Trophoblast cell (in vitro differentiated cells and primary cell): Measurements from ENCODE around the gene IL17RA.
"Not testable (repeated sequence)": the region's sequence is repeated elsewhere in the genome, so short reads cannot be mapped to it uniquely, and the experiment has no call there.

Source experiments
- DNase-seq, 2 donors: peaks; one replicate each; pipeline ENCODE4 v3.0.0-alpha.2; 2016
- H2AFZ ChIP-seq: 2 replicates; pipeline ENCODE4 v1.6.1; 2013; ENCODE audit warnings: low read length, moderate library complexity, mild to moderate bottlenecking; ENCODE audit not compliant: insufficient read depth, poor library complexity
- H2AK5ac ChIP-seq: 2 replicates; pipeline ENCODE4 v1.6.1; 2013; ENCODE audit warnings: mild to moderate bottlenecking, low read length
- H2BK120ac ChIP-seq: 2 replicates; pipeline ENCODE4 v1.6.1; 2013; ENCODE audit warnings: low read length, mild to moderate bottlenecking, moderate library complexity; ENCODE audit not compliant: insufficient read depth, poor library complexity
- H2BK12ac ChIP-seq: 2 replicates; pipeline ENCODE4 v1.6.1; 2013; ENCODE audit warnings: mild to moderate bottlenecking, low read length, moderate library complexity
- H2BK5ac ChIP-seq: 2 replicates; pipeline ENCODE4 v1.6.1; 2013; ENCODE audit warnings: low read length, low read depth, moderate library complexity, mild to moderate bottlenecking; ENCODE audit not compliant: poor library complexity
- H3K14ac ChIP-seq: 2 replicates; pipeline ENCODE4 v1.6.1; 2013; ENCODE audit warnings: mild to moderate bottlenecking, low read length
- H3K18ac ChIP-seq: 2 replicates; pipeline ENCODE4 v1.6.1; 2013; ENCODE audit warnings: mild to moderate bottlenecking, low read length
- H3K23ac ChIP-seq: 2 replicates; pipeline ENCODE4 v1.6.1; 2013; ENCODE audit warnings: low read length
- H3K27ac ChIP-seq: 2 replicates; pipeline ENCODE4 v1.5.1; 2013; ENCODE audit warnings: low read depth, mild to moderate bottlenecking, inconsistent platforms, low read length, moderate library complexity
- H3K27me3 ChIP-seq: 2 replicates; pipeline ENCODE4 v1.6.1; 2013; ENCODE audit warnings: inconsistent platforms, mild to moderate bottlenecking, low read length, moderate library complexity; ENCODE audit not compliant: insufficient read depth
- H3K36me3 ChIP-seq, 2 experiments: 1 replicate in 1 of 2; 2 replicates in 1 of 2; pipeline ENCODE4 v1.6.1; 2013; ENCODE audit warnings: low read length in 2 of 2, mild to moderate bottlenecking in 2 of 2, moderate library complexity in 1 of 2; ENCODE audit not compliant: insufficient read depth in 2 of 2, control insufficient read depth in 1 of 2
- H3K4ac ChIP-seq: 2 replicates; pipeline ENCODE4 v1.6.1; 2013; ENCODE audit warnings: low read depth, mild to moderate bottlenecking, low read length, moderate library complexity
- H3K4me1 ChIP-seq, 2 experiments: 1 replicate in 1 of 2; 2 replicates in 1 of 2; pipeline ENCODE4 v1.6.1; 2013; ENCODE audit warnings: low read length in 2 of 2, mild to moderate bottlenecking in 2 of 2, moderate library complexity in 1 of 2; ENCODE audit not compliant: insufficient read depth in 2 of 2, control insufficient read depth in 1 of 2
- H3K4me2 ChIP-seq: 2 replicates; pipeline ENCODE4 v1.6.1; 2013; ENCODE audit warnings: inconsistent platforms, mild to moderate bottlenecking, low read length, moderate library complexity
- H3K4me3 ChIP-seq: 2 replicates; pipeline ENCODE4 v1.5.1; 2013; ENCODE audit warnings: mild to moderate bottlenecking, low read depth, low read length, inconsistent platforms
- H3K79me1 ChIP-seq: one replicate; pipeline ENCODE4 v1.6.1; 2013; ENCODE audit warnings: low read length
- H3K79me2 ChIP-seq: 2 replicates; pipeline ENCODE4 v1.6.1; 2013; ENCODE audit warnings: low read length, mild to moderate bottlenecking; ENCODE audit not compliant: control insufficient read depth, insufficient read depth, poor library complexity
- H3K9ac ChIP-seq: 2 replicates; pipeline ENCODE4 v1.6.1; 2013; ENCODE audit warnings: mild to moderate bottlenecking, low read length
- H3K9me3 ChIP-seq: 2 replicates; pipeline ENCODE4 v1.6.1; 2013; ENCODE audit warnings: low read depth, mild to moderate bottlenecking, control low read depth, inconsistent platforms, low read length; ENCODE audit not compliant: insufficient read depth
- H4K12ac ChIP-seq: 2 replicates; pipeline ENCODE4 v1.6.1; 2013; ENCODE audit warnings: low read depth, mild to moderate bottlenecking, low read length, moderate library complexity
- H4K8ac ChIP-seq: 2 replicates; pipeline ENCODE4 v1.6.1; 2013; ENCODE audit warnings: low read depth, mild to moderate bottlenecking, low read length, moderate library complexity
- H4K91ac ChIP-seq: one replicate; pipeline ENCODE4 v1.6.1; 2013; ENCODE audit warnings: low read depth, mild to moderate bottlenecking, low read length, moderate library complexity
- WGBS: extraction: QIAGEN DNeasy Blood & Tissue Kit; methylation state at CpG from one replicate; pipeline ENCODE4 v1.1.7; 2013; ENCODE audit warnings: missing lambda C conversion rate; ENCODE audit not compliant: insufficient read length, insufficient coverage; ENCODE audit errors: extremely low coverage; 5-methylcytosine and 5-hydroxymethylcytosine counted together

IL17RA gene

GRCh38 chr22:17145021-17145680 lies 60.4 kb downstream of the IL17RA start:
- no peak overlapping the region for H3K4me3 ChIP-seq

GRCh38 chr22:17147458-17147857 lies 62.7 kb downstream of the IL17RA start:
- H3K4me1 ChIP-seq, H3K4me2 ChIP-seq, H2AK5ac ChIP-seq, H4K8ac ChIP-seq, H3K27me3 ChIP-seq, H4K91ac ChIP-seq, H3K79me2 ChIP-seq, H3K9me3 ChIP-seq, H3K27ac ChIP-seq, DNase-seq, H3K18ac ChIP-seq, H3K4ac ChIP-seq, H4K12ac ChIP-seq, H3K9ac ChIP-seq, H2BK120ac ChIP-seq, H2BK5ac ChIP-seq, H2AFZ ChIP-seq, H2BK12ac ChIP-seq, H3K14ac ChIP-seq, H3K79me1 ChIP-seq, H3K23ac ChIP-seq: not testable (repeated sequence)
- H3K36me3 ChIP-seq = peaks cover 6 to 16% of the 10 kb centered on the region in 2 experiments
- peak overlapping the region; percentile 4 for H3K4me3 ChIP-seq
- WGBS = no CpG with 5 or more reads among the region's 30 CpGs

More at GRCh38 chr22:17145021-17145680, 60.4 kb downstream of the IL17RA start:
- no peak overlapping the region for H3K9ac ChIP-seq
- H3K4me2 ChIP-seq = no peak overlapping the region
- H3K18ac ChIP-seq = no peak overlapping the region
- H4K91ac ChIP-seq = no peak overlapping the region
- no CpG with 5 or more reads among the region's 8 CpGs for WGBS
- DNase-seq = no peak
- peaks cover 0 to 4% of the 10 kb centered on the region in 2 experiments for H3K4me1 ChIP-seq
- H3K36me3 ChIP-seq = peaks cover 9 to 25% of the 10 kb centered on the region in 2 experiments
- no peaks in the 10 kb centered on the region for H3K79me2 ChIP-seq
- H2BK120ac ChIP-seq = no peak overlapping the region
- no peaks in the 10 kb centered on the region for H3K27me3 ChIP-seq
- no peak overlapping the region for H2BK12ac ChIP-seq
- H3K27ac ChIP-seq = no peak overlapping the region
- H2BK5ac ChIP-seq = no peak overlapping the region
- no peak overlapping the region for H3K14ac ChIP-seq
- no peaks in the 10 kb centered on the region for H3K79me1 ChIP-seq
- no peak overlapping the region for H4K8ac ChIP-seq
- no peak overlapping the region for H2AK5ac ChIP-seq
- no peak overlapping the region for H3K23ac ChIP-seq
- H2AFZ ChIP-seq = no peak overlapping the region
- no peak overlapping the region for H4K12ac ChIP-seq
- no peak overlapping the region for H3K4ac ChIP-seq
- peaks cover 3% of the 10 kb centered on the region for H3K9me3 ChIP-seq

- Histone ChIP-seq H2AK5ac (no peak overlapping the region), H3K4me3 (no peak overlapping the region), H4K91ac (no peak overlapping the region), H2BK120ac (no peak overlapping the region), H3K9me3 (peaks cover 3% of the 10 kb centered on the region), H3K4me1 (peaks cover 0 to 4% of the 10 kb centered on the region in 2 experiments), H3K79me2 (no peaks in the 10 kb centered on the region), H3K23ac (no peak overlapping the region), H2BK12ac (no peak overlapping the region), H2BK5ac (no peak overlapping the region), H4K12ac (no peak overlapping the region), H4K8ac (no peak overlapping the region), H2AFZ (no peak overlapping the region), H3K9ac (no peak overlapping the region), H3K27me3 (no peaks in the 10 kb centered on the region), H3K18ac (no peak overlapping the region), H3K4ac (no peak overlapping the region), H3K36me3 (peaks cover 6 to 10% of the 10 kb centered on the region in 2 experiments), H3K4me2 (no peak overlapping the region), H3K79me1 (no peaks in the 10 kb centered on the region), H3K14ac (no peak overlapping the region), H3K27ac (no peak overlapping the region)
- no CpG with 5 or more reads among the region's 9 CpGs for WGBS
- peak; percentile 56 for DNase-seq
Observed at GRCh38 chr22:17149076-17149815, 64.4 kb downstream of the IL17RA start.

- Histone ChIP-seq H3K14ac (no peak overlapping the region), H3K36me3 (peaks cover 0 to 4% of the 10 kb centered on the region in 2 experiments), H3K23ac (no peak overlapping the region), H4K8ac (no peak overlapping the region), H2BK120ac (no peak overlapping the region), H3K27me3 (no peaks in the 10 kb centered on the region), H2BK5ac (no peak overlapping the region), H3K4ac (no peak overlapping the region), H4K12ac (no peak overlapping the region), H3K4me2 (no peak overlapping the region), H3K27ac (no peak overlapping the region), H3K79me1 (no peaks in the 10 kb centered on the region), H2AFZ (no peak overlapping the region), H3K79me2 (no peaks in the 10 kb centered on the region), H2BK12ac (no peak overlapping the region), H4K91ac (no peak overlapping the region), H3K9me3 (peaks cover 3% of the 10 kb centered on the region), H3K4me3 (no peak overlapping the region), H2AK5ac (no peak overlapping the region), H3K9ac (no peak overlapping the region), H3K4me1 (peaks cover 0 to 4% of the 10 kb centered on the region in 2 experiments), H3K18ac (no peak overlapping the region)
- no CpG with 5 or more reads among the region's 6 CpGs for WGBS
- DNase-seq = no peak
Observed at GRCh38 chr22:17152340-17152739, 67.5 kb downstream of the IL17RA start.
